HG02610 (cell line): ENCODE data around the gene SYTL1.

Source experiments
- ATAC-seq: cut with Tn5 transposase; IDR thresholded peaks from one replicate; pipeline ENCODE4 v1.9.1; 2021; ENCODE audit warnings: mild to moderate bottlenecking, moderate library complexity; ENCODE audit not compliant: unreplicated experiment

The SYTL1 gene

DNA sequence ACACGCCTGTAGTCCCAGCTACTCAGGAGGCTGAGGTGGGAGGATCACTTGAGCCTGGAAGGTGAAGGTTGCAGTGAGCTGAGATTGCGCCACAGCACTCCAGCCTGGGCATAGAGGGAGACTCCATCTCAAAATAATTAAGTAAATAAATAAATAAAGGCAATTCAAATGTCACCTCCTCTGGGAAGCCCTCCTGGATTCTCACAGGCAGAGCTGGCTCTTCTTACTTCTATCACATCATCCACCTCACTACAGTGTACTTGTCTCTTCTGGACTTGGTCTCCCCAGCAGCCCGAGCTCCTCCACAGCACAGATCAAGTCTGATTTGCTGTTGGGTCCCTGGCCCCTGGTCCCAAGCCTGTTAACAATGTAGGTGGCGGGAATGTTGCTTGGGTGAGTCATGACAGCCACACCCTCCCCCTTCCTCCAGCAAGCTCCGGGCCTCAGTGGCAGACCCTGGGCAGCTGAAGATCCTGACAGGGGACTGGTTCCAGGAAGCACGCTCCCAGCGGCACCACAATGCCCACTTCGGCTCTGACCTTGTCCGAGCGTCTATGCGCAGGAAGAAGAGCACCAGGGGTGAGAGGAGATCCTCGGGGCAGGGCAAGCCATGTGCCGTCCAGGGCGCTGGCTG lies 5.3 kb downstream of the SYTL1 start:
- ATAC-seq: no peak

DNA sequence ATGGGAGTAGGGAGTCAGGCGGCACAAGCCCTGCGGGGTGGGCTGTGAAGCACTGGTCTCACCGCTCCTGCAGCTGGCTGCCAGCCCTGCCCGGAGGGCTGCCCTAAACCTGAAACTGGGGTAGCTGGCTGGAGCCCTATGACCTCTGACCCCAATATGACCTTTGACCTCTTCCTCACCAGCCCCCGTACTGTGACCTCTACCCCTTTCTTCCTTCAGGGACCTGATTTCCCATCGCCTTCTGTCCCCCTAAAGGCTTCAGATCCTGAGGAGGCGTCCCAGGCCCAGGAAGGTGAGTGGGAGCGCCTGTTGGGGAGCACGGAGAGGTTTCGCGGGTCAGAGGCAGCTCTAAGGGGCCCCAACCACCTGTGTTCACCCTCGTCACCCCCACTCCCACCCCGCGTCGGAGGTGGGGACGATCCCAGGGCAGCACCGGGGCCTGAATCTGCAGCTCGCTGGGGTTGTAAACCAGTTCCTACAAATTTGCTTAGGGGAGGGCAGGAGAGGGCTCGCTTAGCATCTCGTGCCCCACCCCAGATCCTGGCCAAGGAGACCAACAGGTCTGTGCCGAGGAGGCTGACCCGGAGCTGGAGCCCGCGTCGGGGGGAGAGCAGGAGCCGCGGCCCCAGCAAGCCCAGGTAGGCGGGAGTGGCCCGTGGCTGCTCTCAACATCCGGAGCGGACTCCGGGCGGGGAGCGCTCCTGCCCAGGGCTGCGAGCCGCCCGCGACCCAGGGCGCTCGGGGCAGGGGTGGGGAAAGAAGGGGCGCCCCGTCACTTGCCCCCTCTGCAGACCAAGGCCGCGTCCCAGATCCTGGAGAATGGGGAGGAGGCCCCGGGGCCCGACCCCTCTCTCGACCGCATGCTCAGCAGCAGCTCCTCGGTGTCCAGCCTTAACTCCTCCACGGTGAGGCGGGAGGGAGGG lies 7.3 kb downstream of the SYTL1 start:
- ATAC-seq: no peak

DNA sequence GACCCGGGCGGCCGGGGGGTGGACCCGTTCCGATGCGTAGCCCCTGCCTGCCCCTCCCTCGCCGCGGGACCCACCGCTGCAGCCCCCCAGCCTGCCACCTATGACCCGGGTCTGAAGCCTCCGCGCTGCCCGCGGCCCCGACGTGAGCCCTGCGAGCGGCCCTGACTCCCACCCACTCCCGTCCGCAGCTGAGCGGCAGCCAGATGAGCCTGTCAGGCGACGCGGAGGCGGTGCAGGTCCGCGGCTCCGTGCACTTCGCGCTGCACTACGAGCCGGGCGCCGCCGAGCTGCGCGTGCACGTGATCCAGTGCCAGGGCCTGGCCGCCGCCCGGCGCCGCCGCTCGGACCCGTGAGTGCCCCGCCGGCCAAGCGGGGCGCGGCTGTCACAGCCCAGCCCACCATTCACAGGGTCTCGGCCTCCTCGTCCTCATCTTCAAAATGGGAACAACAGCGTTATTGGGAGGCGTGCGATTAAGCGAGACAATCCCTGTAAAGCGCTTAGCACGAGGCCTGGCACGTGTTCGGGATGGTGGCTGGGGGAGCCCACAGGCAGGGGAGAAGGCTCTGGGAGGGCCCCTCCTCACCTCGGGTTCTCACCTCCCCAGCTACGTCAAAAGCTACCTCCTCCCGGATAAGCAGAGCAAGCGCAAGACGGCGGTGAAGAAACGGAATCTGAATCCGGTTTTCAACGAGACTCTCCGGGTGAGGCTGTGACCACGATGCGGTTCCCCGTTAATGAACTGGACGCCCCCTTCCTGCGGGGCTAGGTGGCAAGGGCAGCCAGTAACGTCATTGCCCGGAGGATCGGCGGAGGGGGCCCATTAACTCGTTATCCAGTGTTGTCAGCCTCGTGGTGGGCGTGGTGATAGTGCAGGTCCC lies 8.2 kb downstream of the SYTL1 start:
- ATAC-seq: no peak

DNA sequence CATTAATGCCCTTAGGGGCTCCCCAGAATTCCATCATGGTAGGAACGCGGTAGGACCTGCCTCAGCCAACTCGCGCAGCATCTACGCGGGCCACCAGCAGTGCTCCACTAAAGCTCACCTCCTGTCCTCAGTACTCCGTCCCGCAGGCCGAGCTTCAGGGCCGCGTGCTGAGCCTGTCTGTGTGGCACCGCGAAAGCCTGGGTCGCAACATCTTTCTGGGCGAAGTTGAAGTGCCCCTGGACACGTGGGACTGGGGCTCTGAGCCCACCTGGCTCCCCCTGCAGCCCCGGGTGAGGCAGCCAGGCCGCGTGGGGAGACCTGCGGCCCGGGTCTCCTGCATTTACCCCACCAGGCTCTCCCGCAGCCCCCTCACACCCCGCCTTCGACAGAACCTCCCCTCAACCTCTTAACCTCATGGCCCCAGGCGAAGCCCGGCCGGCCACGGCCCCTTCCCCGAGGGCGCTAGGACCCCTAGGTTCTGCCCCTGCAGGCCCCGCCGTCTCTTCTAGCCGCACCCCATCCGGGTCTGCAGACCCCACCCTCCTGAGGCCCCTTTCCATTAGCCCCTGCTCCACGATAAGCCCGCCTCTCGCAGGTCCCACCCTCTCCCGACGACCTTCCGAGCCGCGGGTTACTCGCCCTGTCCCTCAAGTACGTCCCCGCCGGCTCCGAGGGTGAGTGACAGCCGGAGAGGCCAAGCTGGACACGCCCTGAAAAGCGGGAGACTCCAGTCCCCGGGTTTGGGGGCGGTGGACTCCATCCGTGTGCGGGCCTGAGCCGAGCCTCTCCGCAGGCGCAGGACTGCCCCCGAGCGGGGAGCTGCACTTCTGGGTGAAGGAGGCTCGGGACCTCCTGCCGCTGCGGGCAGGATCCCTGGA lies 9.1 kb downstream of the SYTL1 start:
- ATAC-seq: no peak

DNA sequence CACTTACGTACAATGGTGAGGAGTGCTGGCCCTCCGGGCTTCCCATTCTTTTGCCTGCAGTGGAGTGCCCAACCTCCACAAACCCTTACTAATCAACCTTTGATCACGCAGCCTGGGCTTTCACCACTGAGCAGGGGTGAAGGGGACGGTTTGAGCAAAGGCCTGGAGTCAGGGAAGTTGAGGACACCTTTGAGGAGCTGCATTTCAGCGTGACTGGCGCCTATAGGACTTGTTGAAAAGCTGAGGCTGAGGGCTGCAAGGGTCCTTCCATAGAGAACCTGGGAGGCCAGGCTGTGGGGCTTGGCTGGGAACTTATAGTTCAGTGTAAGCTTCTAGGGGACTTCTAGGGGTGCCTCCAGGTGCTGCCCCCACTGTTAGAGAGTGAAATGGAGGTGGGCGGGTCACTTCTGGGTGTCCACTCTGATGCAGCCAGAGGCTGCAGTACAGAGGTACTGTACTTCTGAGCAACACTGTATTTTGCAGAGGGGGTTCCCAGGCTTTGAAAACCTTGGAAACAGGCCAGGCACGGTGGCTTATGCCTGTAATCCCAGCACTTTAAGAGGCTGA lies 9.8 kb downstream of the SYTL1 start:
- no peak for ATAC-seq

DNA sequence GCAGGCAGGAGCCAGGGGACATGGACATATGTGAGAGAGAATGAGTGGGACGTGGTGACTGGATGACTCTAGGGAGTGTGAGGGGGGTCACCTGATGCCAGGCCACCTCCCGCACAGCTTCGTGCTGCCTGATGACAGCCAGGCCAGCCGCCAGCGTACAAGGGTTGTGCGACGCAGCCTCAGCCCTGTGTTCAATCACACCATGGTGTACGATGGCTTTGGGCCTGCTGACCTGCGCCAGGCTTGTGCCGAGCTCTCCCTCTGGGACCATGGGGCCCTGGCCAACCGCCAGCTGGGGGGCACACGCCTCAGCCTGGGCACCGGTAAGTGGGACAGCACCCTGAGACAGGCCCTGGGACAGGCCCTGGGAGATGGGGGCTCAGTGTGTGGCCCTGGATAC lies 11.3 kb downstream of the SYTL1 start:
- no peak for ATAC-seq

DNA sequence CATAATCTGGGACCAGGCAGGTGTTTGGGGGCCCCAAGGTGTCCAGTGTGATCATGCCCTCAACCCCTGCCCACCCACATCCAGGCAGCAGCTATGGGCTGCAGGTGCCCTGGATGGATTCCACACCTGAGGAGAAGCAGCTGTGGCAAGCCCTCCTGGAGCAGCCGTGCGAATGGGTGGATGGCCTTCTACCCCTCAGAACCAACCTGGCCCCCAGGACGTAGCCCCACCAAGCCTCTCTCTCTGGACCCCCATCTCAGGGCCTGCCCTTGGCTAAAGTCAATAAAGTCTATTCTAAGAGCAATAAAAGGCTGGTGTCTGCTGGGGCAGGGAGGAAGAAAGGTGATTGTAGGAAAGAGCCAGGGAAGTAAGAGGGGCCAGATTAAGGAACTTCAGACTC lies 11.8 kb downstream of the SYTL1 start:
- no peak for ATAC-seq

DNA sequence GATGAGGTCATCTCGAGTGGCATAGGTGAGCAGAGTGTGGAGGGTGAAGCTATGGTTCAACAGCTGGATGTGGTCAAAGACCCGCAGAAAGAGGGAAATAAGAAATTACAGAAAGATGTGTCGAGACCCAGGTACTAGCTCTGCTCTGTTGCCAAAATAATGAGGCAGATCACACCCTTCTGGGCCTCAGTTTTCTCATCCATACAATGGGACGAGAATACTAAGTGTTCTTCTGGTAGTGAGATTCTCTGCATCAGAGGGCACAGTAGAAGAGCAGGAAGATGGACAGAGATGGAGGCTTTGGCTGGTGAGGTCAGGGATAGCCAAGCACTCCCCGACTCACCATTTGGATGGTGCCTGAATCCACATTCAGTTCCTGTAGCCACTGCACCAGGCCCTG lies 13.9 kb downstream of the SYTL1 start:
- ATAC-seq: no peak

DNA sequence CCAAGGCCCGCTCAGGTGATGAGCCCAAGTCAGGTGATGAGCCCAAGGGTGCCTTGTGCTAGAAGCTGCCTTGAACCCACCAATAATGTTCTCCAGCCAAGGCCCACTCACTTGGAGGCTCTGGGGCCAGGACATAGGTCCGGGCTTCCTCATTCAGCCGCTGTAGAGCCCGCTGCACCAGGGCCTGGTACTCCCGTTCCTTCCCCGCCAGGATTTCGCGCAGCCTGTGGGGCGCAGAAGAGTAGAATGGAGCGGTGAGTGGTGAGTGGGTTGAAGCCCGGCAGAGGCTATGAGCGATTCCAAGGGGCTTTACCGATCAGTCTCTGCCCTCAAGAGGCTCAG lies 14.4 kb downstream of the SYTL1 start:
- no peak for ATAC-seq

DNA sequence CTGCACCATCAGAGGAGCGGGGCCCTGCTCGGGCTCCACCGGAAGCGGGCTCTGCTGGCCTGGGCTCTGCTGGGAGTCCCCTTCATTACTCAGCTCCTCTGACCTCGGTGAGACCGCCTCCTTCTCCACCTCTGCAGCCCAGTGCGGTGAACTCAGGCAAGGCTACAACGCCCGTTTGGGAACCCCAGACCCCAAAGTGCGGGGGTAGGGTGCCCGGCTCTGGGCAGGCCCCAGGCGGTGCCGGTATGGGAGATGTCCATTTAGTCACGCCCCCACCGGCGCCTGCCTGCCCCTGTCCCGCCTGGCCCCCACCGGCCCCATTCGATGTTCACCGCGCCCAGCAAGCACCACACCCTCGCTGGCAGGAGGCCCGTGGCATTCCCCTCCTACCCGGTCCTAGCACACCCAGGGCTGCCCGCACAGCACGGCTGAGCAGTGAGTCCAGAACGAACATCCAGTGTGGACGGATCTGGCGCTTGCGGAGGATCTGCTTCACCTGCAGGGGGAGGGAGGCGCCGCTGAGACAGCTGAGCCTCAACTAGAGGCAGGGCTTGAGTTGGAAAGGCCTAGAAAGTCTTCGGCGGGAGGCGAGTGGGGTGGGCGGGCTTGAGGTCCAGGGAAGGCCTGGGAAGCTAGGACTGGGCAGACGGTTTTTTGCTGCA lies 14.9 kb downstream of the SYTL1 start:
- no peak for ATAC-seq

DNA sequence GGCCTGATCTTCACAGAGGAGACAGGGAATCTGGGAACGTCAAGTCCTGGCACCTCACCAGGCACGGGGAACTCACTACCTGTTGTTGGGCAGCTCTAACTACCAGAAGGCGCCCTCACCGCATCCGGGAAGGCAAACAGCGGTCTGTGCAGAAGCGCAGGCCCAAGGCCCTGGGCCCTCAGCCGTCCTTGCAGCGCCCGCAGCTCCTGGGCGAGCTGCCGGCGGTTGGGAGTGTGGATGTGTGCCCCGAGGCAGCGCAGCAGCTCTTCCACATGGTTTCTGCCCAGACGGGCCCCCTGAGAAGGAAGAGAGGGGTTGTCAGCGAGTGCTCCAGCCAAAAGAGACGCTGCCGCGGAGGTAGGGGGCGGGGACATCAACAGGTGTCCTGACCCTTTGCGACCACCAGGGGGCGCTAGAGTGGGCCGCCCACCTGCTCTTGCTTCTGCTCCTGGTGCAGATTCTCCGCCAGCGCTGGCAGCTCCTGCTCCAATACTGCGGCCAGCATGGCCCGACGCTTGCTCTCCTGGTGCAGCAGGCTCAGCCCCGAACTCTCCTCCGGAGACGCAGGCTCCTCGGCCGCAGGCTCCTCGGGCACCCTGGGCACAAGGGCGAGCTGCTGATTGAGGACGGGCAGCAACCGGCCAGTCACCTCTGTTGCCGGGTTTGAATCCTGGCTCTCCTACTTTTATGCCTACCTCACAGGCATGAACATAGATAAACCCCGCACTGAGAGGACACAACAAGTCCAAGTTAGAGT lies 15.6 kb downstream of the SYTL1 start:
- ATAC-seq: no peak

DNA sequence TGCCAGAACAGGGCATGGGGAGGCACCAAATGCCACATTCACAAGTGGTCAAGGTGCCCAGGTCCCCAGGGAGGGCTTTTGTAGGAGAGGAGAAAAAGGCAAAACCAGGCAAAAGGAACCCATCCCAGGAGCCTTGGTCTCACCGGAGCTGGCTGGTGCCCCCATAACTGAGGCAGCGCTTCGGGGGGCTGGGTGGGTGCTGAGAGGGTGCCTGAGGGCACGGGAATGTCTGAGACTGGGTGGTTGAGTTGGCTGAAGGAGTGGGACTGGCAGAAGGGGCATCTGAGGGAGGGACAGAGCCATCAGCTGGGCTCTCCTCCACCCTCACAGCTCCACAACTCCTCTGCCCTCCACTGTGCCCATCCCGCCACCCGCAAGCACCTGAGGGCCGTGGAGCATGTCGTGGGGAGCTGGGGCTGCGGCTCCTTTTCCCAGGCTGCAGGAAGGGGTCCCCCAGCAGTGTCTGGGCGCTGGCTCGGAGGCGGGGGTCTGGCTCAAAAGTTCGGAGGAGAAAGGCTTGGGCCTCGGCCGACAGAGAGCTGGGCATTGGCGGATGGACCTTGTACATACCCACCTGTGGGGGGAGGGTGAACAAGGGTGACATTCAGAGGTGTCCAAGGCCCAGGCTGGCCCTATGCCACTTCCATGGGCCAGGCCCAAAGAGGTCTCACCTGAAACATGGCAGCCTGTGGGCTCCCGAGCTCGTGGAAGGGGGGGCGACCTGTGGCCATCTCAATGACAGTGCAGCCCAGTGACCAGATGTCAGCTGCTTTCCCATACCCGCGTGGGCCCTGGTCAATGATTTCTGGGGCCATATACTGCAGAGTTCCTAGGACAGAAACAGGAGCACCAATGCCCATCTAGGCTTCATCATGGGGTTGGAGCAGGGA lies 16.5 kb downstream of the SYTL1 start:
- no peak for ATAC-seq

DNA sequence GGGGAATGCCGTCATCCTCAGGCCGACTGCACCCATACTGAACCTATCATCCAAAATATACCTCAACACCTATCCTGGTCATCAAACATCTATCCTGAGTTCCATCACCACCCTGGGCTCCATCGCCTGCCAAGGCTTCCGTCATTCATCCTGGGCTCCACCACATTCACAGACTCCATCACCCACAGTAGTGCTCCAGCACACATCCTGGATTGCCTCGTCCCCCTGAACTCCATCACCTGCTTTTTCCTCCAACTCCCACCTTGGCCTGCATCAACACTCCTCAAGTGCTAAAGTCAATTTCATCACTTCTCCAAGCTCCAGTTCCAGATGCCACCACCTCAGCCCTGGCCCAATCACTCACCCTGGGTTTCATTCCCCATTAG lies 17.1 kb downstream of the SYTL1 start:
- ATAC-seq: no peak

DNA sequence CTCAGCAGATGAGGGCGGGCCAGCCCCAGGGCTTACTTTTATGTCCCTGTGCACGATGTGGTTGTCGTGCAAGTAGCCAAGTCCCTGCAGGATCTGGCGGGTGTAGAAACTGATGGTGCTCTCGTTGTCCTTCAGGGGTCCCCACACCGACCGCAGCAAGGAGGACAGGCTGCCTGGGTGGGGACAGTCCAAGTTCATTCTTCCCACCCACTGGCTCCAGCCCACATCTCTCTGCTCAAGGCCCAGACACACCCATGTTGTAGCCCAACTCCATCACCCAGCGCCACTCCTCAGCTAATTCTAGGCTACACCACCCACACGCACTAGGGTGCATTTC lies 18.0 kb downstream of the SYTL1 start:
- ATAC-seq: no peak

DNA sequence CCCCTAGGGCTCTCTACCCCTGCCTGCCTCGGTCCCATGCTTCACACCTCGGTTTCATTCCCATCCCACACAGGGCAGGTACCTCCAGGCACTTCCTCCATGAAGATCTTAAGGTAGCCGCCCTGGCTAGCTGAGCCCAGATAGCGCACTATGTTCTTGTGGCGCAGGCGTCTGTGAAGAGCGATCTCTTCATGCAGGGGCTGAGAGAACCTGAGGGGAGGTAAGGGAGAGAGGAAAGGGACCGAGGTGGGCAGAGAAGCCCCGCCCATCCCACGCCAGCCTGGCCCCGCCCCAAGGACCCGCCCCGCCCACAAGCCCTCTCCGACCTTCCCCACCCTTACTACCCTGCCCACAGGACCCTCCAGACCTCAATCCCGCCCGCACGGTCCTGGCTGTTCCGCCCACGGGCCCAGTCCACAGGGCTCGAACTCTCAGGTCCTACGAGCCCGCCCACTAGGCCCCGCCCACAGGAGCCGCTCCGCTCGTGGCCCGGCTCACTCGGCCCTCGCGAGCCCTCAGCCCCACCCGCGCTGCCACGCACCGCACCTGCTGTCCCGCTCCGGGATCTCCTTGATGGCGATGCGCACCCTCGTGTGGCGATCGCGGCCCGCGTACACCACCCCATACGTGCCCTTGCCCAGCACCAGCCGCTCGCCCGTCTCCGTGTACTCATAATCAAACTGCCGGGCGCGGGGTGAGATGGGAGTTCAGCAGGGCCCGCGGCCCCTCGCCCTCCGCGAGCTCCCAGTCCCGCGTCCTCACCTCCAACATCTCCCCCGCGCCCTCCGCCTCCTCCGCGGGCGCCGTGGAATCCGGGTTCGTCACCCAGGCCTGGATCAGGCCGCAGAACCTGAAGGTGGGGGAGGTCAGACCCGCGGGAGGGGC lies 18.6 kb downstream of the SYTL1 start:
- ATAC-seq: no peak

DNA sequence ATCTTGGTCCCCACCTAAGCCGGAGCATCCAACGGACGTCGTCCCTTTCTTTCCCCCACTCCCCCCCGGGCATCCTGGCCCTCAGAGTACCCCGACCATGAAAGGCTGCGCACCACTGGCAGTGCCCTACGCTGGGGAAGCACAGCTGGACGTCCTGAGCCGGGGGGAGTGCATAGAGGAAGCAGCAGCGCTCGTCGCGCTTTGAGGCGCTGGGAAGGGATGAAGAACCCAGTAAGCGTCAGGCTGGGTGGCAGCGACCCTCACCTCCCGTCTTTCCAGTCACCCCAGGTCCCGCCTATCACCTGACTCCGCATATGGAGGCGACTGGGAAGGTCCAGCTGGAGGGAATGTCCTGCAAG lies 19.2 kb downstream of the SYTL1 start:
- no peak for ATAC-seq

DNA sequence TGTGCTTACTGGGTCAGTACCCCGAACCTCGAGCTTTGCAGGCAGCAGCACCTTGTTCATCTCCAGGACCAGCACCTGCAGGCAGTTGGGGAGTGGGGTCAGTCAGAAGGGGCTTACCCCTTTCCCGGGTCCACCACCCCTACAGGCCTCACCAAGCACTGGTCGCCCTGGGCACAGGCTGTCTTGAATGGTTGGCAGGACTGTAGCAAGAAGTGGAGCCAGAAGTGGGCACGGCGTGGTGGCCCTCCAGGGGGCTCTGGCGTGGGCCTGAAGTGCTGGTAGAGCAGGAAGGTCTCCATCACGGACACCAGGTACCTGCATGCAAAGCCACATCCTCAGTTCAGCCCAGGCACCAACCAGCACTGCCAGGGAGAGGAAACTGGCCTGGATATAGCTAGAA lies 19.7 kb downstream of the SYTL1 start:
- no peak for ATAC-seq
